Hepatocyte (in vitro differentiated cells): ENCODE results near the gene BEND7.

Source experiments
- EZH2 ChIP-seq: fragments of 200-600 bp; sonication (generic); IDR thresholded peaks from 2 replicates; pipeline ENCODE4 v1.6.1; 2016; ENCODE audit warnings: antibody characterized with exemption, mild to moderate bottlenecking, borderline replicate concordance
- EZH2phosphoT487 ChIP-seq: fragments of 200-600 bp; sonication (generic); IDR thresholded peaks from one replicate; pipeline ENCODE4 v1.6.1; 2018; ENCODE audit warnings: antibody characterized with exemption, mild to moderate bottlenecking, low read depth, moderate library complexity; ENCODE audit not compliant: unreplicated experiment, severe bottlenecking
- TF ChIP-seq, protein P1 (sequence below): fragments of 200-600 bp; sonication (generic); IDR thresholded peaks from 2 replicates; pipeline ENCODE4 v1.5.1; 2016; ENCODE audit warnings: antibody characterized with exemption, mild to moderate bottlenecking; ENCODE audit not compliant: poor library complexity

DNA sequence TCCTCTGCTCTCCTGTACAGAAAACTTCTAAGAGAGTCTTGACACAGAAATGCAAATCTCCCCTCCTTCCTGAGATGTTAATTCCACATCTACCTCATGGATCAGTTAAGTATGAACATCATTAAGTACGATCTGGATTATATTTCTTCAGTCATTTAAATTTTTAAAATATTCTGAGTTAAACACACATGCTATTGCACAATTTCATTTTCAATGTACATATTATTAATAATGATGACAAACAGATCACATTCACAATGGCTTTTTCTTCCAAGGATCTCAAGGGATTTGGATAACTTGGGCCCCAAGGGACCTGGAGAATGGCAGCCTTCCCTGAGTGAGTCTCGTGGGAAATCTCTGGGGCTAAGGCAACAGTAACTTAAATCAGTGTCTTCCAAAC is 16.2 kb downstream of the BEND7 start:
- TF ChIP-seq, protein P1, sequence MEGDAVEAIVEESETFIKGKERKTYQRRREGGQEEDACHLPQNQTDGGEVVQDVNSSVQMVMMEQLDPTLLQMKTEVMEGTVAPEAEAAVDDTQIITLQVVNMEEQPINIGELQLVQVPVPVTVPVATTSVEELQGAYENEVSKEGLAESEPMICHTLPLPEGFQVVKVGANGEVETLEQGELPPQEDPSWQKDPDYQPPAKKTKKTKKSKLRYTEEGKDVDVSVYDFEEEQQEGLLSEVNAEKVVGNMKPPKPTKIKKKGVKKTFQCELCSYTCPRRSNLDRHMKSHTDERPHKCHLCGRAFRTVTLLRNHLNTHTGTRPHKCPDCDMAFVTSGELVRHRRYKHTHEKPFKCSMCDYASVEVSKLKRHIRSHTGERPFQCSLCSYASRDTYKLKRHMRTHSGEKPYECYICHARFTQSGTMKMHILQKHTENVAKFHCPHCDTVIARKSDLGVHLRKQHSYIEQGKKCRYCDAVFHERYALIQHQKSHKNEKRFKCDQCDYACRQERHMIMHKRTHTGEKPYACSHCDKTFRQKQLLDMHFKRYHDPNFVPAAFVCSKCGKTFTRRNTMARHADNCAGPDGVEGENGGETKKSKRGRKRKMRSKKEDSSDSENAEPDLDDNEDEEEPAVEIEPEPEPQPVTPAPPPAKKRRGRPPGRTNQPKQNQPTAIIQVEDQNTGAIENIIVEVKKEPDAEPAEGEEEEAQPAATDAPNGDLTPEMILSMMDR: no peak
- TF ChIP-seq EZH2: no peak
- no peak for TF ChIP-seq EZH2phosphoT487
